PC-3 (cell line): ENCODE measurements around the gene AKT1. TPM values are rescaled to one million over a fixed set of nuclear protein-coding genes. Genes with fewer than 3 reads are reported as not detected.

Experiments used
- ATAC-seq: fragments of 200-7000 bp; cut with Tn5 transposase; 2 replicates; pipeline ENCODE4 v1.9.1; 2020; ENCODE audit warnings: mild to moderate bottlenecking, moderate library complexity
- BruUV-seq: library from RNA; stranded (reverse); fragments of 400-500 nt; replicated peaks from 2 replicates; lab custom pipeline; 2021; lab: Mats Ljungman, UMichigan
- CTCF ChIA-PET: fragments of 300-600 bp; sonication (Branson Sonifier 250); formaldehyde crosslinking; loops from one replicate; lab custom pipeline; 2022; ENCODE audit warnings: antibody characterized with exemption; lab: Charles Lee
- POLR2A ChIA-PET: fragments of 300-600 bp; sonication (Branson Sonifier 250); formaldehyde crosslinking; loops from one replicate; lab custom pipeline; 2022; ENCODE audit warnings: antibody characterized with exemption; ENCODE audit not compliant: unreplicated experiment; lab: Charles Lee
- DNase-seq: peaks from one replicate; pipeline ENCODE4 v3.0.0-alpha.2; 2015
- H2AFZ ChIP-seq: fragments of 300-600 bp; sonication (generic); 2 replicates; pipeline ENCODE4 v1.6.0; 2016; ENCODE audit warnings: antibody characterized with exemption, low read length
- H3F3A ChIP-seq: fragments of 300-600 bp; sonication (generic); one replicate; pipeline ENCODE4 v1.6.0; 2017; ENCODE audit warnings: antibody characterized with exemption, low read length, control low read depth, mild to moderate bottlenecking; ENCODE audit not compliant: unreplicated experiment
- H3K27ac ChIP-seq: fragments of 300-600 bp; sonication (generic); 2 replicates; pipeline ENCODE4 v1.5.1; 2016; ENCODE audit warnings: mild to moderate bottlenecking, low read length
- H3K27me3 ChIP-seq: fragments of 300-600 bp; sonication (generic); 2 replicates; pipeline ENCODE4 v1.6.1; 2016; ENCODE audit warnings: low read length, mixed read lengths
- H3K36me3 ChIP-seq: fragments of 300-600 bp; sonication (generic); 2 replicates; pipeline ENCODE4 v1.6.1; 2016; ENCODE audit warnings: low read depth, mixed run types, low read length, mixed read lengths
- H3K4me1 ChIP-seq: fragments of 300-600 bp; sonication (generic); 2 replicates; pipeline ENCODE4 v1.5.1; 2016; ENCODE audit warnings: low read length; ENCODE audit not compliant: insufficient read depth
- H3K4me2 ChIP-seq: fragments of 300-600 bp; sonication (generic); 2 replicates; pipeline ENCODE4 v1.6.0; 2016; ENCODE audit warnings: low read length
- H3K4me3 ChIP-seq: fragments of 300-600 bp; sonication (generic); 2 replicates; pipeline ENCODE4 v1.5.1; 2016; ENCODE audit warnings: mild to moderate bottlenecking, low read length, mixed read lengths
- H3K79me2 ChIP-seq: fragments of 300-600 bp; sonication (generic); 2 replicates; pipeline ENCODE4 v1.6.1; 2017; ENCODE audit warnings: low read length, mixed read lengths
- H3K9ac ChIP-seq: fragments of 300-600 bp; sonication (generic); 2 replicates; pipeline ENCODE4 v1.6.0; 2016; ENCODE audit warnings: mild to moderate bottlenecking, low read length
- H3K9me2 ChIP-seq: fragments of 300-600 bp; sonication (generic); replicated peaks from 2 replicates; pipeline ENCODE4 v1.6.1; 2016; ENCODE audit warnings: mixed run types, low read length, mixed read lengths
- H3K9me3 ChIP-seq: fragments of 300-600 bp; sonication (generic); 2 replicates; pipeline ENCODE4 v1.6.1; 2016; ENCODE audit warnings: low read length, mixed read lengths
- H4K20me1 ChIP-seq: fragments of 300-600 bp; sonication (generic); 2 replicates; pipeline ENCODE4 v1.6.1; 2016; ENCODE audit warnings: low read length, mixed read lengths
- CTCF ChIP-seq: fragments of 300-600 bp; sonication (generic); conservative IDR thresholded peaks from 2 replicates; pipeline ENCODE4 v1.5.1; 2017; ENCODE audit warnings: antibody characterized with exemption, low read depth, mild to moderate bottlenecking, low read length
- EZH2 ChIP-seq: fragments of 300-600 bp; sonication (generic); IDR thresholded peaks from one replicate; pipeline ENCODE4 v1.6.1; 2017; ENCODE audit warnings: antibody characterized with exemption, mild to moderate bottlenecking, low read length; ENCODE audit not compliant: unreplicated experiment
- EZH2phosphoT487 ChIP-seq: fragments of 300-600 bp; sonication (generic); IDR thresholded peaks from 2 replicates; pipeline ENCODE4 v1.6.1; 2018; ENCODE audit warnings: mild to moderate bottlenecking, antibody characterized with exemption, low read length, borderline replicate concordance
- intact Hi-C: fragments of 100-400 bp; cut with micrococcal nuclease; formaldehyde crosslinking; loops from 2 replicates; pipeline ENCODE4 v1.9.0; 2023
- total RNA-seq: library from RNA; depleted of rRNA; stranded (reverse); fragments of >200 nt; gene quantifications from 2 replicates; pipeline ENCODE4 v1.2.3, GENCODE V29; 2014

AKT1 gene
- total RNA-seq, 1 experiment from 2014 or later, result 196 TPM

- Histone ChIP-seq H3K27me3 (no peaks in the 10 kb centered on the region), H3K79me2 (peaks cover 18% of the 10 kb centered on the region), H3K9me3 (no peaks in the 10 kb centered on the region), H4K20me1 (0 out of 2 replicates have a peak, but pooled peaks cover 4% of the 10 kb centered on the region), H3K9ac (no peak overlapping the region), H3K36me3 (no peaks in the 10 kb centered on the region), H3K27ac (no peak overlapping the region), H3K4me2 (no peak overlapping the region), H3K9me2 (no peaks in the 10 kb centered on the region), H3K4me3 (no peak overlapping the region), H3K4me1 (peaks cover 38% of the 10 kb centered on the region), H3F3A (no peaks in the 10 kb centered on the region), H2AFZ (no peak overlapping the region)
- no peak for ATAC-seq
- intact Hi-C loops, result no loop called here
- no TSS peak for BruUV-seq
- no peak for TF ChIP-seq CTCF
- TF ChIP-seq EZH2phosphoT487, result no peak
- POLR2A ChIA-PET, result no interaction called here
- CTCF ChIA-PET, result no interaction called here
- DNase-seq, result no peak
Measured at GRCh38 chr14:104804481-104805325, 9.2 kb upstream of the AKT1 start.

- 0 out of 2 replicates have a peak, but pooled peaks cover 4% of the 10 kb centered on the region for H4K20me1 ChIP-seq
- H3K9me2 ChIP-seq, result no peaks in the 10 kb centered on the region
- H3K27me3 ChIP-seq, result no peaks in the 10 kb centered on the region
- H3K4me2 ChIP-seq, result 0 out of 2 replicates have a peak overlapping the region, but pooled peaks have one; percentile 15
- H2AFZ ChIP-seq, result no peak overlapping the region
- peaks cover 38% of the 10 kb centered on the region for H3K4me1 ChIP-seq
- intact Hi-C loops, result no loop called here
- peaks cover 18% of the 10 kb centered on the region for H3K79me2 ChIP-seq
- BruUV-seq, result no TSS peak
- no peak for ATAC-seq
- no peak overlapping the region for H3K27ac ChIP-seq
- H3K9me3 ChIP-seq, result no peaks in the 10 kb centered on the region
- peak; percentile 44 for DNase-seq
- CTCF ChIA-PET, result no interaction called here
- H3K36me3 ChIP-seq, result no peaks in the 10 kb centered on the region
- POLR2A ChIA-PET, result no interaction called here
- no peaks in the 10 kb centered on the region for H3F3A ChIP-seq
- TF ChIP-seq CTCF (no peak), EZH2phosphoT487 (no peak), EZH2 (no peak)
- no peak overlapping the region for H3K4me3 ChIP-seq
- H3K9ac ChIP-seq, result no peak overlapping the region
Measured at GRCh38 chr14:104803912-104804410, 8.4 kb upstream of the AKT1 start.
